ENCODE data around the gene BMPER. TPM values are rescaled to one million over a fixed set of nuclear protein-coding genes. Genes with fewer than 3 reads are reported as not detected.
A peak's percentile ranks its signal among the peaks of the same experiment; 100 is the strongest.

The BMPER gene
- total RNA-seq, 1 donor from 2014 or later: 1.3 TPM

DNA sequence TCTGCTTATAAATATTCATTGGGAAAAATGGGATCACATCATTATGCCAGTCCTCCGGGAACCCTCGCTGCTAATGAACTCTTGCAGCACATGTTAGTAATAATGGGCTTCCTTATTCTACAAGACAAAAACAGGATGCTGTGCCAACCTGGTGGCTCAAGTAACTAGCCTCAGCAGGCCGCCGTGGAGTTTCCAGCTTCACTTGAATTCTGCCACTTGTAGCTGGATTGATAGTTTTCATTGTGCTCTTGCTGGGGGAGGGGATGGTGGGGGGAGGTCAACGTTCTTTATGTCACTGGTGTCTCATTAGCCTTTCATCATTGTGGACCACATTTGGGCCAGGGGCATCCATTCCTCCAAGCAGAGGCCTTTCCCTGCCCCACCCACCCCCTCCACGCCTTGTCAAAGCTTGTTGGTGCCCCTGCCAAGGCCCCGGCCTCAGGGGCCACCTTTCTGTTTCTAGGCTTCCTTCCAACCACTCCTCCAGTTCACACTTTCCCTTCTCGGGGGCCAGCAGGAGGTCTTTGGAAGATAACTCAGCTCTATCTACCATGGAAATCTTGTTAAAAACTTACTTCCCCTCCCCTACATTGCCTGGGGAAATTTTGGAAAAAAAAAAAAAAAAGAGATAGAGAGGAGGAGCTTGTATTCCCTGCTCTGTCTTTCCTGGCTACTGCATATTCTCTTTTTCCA, 153.9 kb downstream of the BMPER start:
- peak; percentile 63 for DNase-seq (ENCODE audit: low read depth)

DNA sequence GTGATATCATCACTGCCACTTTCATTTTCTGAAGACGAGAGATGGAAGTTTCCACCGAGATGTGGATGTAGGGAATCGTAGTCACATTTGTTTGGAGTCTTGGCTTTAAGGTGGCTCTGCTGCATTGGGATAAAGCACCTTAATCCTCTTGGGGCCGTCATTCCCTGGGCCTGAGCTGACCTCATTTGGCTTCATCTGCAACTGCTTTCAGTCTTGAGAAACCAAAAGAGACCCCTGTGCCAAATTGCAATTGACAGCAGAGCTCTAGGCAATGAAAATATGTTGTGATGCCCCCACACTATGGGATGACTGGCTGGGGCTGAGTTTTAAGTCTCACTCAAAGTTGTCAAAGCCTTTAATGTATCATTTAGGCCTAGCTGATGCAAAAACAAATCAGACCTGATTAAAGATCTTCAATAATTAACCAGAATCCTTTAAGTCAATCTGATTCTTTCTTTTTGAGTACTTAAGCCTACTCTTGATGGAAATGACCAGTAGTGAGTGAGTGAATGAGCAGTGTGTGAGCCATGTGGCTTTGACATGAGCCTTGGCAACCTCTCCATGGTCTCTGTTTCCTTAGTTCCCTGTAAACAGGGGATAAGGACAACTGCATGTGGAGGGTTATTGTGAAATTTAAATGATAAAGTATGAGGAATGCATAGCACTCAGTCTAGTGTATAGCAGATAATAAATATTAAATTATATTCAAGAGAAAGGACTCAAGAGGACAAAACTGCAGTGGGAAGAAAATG, 155.0 kb downstream of the BMPER start:
- peak; percentile 47 for DNase-seq (ENCODE audit: low read depth)

DNA sequence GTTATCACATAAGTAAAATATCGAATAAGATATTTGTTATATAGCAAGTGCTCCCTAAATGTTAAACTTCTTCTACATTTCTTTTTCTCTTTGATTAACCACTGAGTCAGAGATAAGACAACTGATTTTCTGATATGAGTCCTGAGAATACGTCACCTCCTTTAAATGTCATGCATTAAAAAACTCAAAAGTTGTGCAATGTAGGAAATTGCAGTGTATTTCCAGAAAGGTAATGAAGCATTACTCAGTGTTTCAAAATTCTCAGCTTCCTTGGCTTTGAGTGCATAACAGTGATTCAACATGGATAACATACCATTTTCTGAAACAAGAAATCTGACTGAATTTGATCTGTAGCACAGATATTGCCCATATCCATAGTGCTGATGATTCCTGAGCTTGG, 155.8 kb downstream of the BMPER start:
- DNase-seq (ENCODE audit: low read depth): no peak

DNA sequence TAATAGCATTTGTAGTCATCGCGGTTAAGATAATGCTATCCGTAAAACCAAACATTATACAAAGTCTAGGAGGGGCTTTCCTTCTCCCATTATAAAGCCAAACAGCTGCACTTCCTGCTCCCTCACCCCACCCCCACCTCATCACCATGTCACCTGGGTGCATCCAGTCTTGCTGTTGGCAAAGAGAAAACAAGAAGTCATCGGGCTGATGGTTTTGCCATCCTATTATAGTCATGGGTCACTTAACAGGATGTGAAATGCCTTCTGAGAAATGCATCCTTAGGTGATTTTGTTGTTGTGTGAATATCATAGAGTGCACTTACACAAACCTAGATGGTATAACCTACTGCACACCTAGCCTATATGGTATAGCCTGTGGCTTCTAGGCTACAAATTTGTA, 157.0 kb downstream of the BMPER start:
- no peak for DNase-seq (ENCODE audit: low read depth)

DNA sequence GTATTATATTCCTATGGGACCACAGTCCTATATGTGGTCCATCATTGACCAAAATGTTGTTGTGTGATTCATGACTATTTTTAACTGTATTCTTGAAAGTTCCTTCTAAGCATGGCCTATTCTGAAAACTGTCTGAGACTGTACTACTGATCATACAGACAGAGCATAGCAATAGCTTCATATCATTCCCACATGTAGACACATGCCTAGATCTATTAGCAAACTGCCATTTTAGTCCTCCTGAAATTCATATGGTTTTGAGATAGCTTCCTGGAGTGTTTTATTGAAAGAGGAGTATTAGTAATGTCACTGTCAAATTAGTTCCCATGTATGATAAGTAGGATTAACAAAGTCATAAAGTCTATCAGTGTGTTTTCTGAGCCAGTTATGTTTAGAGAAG, 157.5 kb downstream of the BMPER start:
- DNase-seq (ENCODE audit: low read depth): no peak

DNA sequence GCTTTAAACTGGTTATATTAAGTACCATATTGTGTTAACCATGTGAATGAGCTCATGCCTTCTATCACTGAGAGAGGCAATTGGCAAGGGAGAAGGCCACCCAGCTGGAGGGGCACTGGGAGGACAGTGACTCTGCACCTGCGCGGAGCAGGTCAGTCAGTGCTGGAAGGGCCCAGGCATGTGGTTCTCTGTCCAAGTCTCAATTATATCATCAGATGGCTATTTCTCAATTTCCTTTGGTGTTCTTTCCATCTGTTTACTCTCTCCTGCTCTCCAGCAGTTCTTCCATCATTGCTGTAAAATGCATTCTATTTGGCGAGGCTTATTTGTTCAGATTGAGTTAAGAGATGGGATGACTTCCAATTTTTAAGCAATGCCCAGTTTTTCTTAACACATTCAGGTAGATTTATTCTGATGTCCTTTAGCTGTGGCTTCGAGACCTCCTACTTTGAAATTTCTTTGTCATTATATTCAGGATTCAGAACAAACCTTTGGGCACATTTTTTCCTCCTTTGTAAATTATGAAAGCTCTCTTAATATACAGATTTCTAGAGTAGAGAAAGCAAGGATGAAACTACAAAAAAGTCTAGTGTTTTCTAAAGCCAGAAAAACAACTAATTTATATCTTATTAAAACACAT, 159.3 kb downstream of the BMPER start:
- DNase-seq (ENCODE audit: low read depth): no peak

DNA sequence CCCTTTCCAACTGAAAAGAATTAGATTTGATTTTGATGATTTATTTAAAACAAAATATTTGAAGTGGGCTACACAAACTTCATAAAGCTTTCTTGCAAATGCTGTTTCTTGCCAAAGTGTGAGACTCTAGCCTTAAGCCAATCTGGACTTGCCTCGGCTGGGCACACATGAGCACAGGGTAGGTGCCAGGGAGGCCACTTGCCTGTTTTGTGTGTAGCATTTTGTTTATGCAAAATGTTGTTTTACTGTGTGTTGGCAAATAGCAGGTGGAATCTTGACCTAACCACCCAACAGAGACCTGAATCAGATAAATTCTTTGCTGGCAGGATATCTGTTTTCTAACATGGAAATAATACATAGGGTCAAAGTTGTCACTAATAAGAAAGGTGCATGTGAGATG, 161.1 kb downstream of the BMPER start:
- DNase-seq (ENCODE audit: low read depth): no peak

DNA sequence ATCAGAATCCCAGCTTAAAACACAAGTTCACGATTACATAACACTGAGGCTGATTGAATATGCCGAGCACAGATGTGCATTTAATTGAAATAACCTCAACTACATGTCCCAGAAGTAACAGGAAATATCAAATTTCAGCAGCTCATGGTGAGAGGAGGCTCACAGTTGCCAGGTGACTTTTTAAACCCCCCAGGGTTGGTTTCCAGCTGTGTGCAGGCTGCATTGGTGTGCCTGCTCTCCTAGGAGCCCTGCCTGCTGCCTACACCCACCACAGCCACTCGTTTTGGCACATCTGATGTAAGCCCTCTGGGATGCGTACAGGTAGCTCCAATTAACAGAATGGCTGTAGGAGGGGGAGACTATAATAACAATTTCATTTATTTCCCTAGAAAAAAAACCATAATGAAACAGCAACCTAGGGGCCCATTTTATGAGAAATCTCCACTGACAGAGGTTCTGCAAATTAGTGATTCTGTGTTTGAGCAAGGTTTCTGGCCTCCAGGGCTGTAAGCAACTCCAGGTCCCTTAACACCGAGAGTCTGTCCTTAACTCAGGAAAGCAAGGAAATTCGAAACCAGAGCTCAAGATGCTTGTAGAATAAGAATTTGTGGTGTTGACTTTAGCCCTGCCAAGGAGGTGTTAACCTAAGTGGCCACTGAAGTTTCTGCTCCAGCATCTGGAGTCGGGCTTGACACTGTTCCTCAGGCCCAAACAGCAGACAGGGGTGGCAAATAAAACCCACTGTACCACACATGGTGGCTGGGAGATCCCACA, 161.9 kb downstream of the BMPER start:
- peak; percentile 21 for DNase-seq (ENCODE audit: low read depth)

DNA sequence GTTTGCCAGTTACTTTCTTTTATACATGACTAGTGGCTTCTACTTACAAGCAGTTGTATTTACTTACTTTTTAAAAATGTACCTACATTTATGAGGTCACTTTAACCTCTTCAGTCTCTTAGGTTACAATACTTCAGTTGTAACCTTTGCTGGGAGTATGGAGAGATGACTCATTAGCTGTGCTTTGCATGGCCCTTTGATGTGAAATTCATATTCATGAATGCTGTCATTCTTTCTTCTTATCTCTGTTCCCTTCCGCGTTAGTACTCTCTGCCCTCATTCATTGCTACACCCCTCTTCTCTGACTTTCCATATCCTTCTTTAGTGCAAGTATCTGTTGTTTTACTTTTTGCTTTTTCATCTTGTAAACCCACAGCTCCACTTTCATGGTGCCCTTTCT, 164.3 kb downstream of the BMPER start:
- no peak for DNase-seq (ENCODE audit: low read depth)

DNA sequence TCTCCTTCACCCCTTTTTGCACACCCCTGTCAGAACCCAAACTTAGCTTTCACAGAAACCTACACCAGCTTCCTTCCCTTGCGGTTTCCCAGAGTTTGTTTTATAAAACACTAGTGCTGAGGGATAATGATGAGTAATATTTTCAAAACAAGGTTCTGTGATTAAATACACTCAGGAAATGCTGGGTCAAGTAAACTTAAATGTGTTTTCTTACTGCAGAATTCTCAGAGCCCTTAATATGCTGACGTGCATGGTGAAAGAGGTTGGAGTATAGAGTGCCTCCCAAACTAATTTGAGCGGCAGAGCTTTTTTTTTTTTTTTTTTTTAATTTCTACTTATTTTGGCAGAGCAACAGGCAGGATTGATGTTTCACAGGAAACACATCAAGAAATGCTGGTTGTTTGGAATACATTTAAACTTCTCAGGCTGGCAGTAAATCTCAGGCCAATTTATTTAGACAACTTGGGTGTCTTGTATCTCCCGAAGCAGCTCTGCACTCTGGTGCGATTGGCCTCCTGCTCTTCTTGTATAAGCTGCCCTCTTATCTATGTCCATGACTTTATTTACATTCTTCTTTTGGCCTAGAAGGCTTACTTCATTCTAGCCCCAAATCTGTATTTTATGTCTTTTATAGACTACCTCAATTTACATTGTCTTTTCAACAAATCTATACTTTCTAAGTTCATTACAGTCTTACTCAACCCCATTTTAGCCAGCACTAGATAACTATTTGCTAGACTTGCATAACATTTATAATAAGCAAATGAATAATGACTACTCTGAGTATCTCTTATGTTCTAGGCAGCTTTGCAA, 165.4 kb downstream of the BMPER start:
- DNase-seq (ENCODE audit: low read depth): peak; percentile 74

DNA sequence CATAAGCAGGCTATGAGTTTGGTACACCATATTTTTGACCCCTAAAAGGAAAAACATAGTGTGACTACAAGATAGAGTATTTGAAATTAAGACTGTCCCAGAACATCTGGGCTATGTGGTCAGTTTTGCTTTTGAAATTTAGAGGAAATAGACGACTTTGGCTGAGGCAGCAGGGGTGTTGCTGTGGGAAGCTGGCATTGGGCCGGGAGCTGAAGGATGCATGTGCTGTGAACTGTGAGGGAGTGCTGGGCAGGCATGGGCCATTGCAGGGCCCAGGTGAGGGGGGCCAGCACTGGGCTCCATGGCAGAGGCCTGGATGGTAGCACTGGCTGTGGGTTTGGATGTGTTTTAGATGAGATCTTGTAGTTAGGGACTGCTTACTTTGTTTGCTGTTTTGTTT, 168.3 kb downstream of the BMPER start:
- DNase-seq (ENCODE audit: low read depth): peak; percentile 36

DNA sequence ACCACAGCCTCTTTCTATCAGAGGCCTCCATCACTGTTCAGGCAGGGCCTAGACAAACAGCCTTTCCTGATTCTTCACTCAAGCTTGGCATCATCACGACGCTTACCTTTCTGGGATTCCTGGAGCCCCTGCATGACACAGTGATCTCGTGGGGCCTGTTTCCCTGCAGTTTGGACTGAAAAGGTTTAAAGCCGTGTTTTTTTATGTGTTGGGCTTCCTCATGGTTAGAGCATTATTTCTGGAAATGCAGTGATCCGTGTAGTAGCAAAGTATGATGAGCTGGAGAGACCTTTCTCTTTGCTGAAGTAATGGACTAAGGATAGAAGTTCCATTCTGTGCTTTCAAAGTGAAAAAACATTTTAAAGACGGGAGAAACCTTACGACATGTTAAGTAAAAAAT, 169.1 kb downstream of the BMPER start:
- no peak for DNase-seq (ENCODE audit: low read depth)

DNA sequence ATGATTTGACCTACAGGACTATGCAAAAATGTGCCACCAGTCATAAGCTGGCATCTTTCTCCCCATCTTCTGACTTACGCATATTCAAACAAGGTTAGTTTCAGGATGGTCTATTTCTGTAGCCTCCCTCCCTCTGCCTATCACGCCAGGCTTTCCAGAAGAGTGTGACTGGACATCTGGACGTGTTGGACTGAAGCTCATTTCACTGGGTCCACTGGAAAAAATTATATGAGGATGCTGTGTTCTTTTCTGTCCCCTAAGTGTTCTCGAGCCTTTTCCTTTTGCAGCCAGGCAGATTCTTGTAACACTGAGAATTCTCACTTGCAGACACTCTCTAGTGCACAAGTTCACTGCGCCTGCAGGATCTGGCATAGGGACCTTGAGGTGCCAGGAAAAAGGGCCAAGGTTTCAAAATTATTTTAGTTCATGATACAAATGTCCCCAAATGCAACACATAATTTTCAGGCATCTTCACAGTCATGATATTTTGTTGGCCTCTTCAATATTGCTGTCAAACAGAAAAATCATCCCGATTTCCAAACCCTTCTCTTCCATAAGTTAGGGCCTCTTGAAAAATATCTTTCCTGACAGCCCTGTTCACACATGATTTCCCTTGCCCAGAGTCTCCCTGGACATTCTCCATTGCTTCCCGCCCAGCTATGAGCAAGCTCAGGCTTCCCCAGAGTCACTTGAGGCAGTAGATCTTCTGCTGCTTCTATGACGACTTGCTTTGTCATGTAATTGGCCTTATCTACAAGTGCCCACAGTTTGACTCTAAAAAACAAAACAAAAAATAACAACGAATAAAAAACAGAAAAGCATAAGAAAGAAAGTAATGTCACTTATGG, 170.4 kb downstream of the BMPER start:
- no peak for DNase-seq (ENCODE audit: low read depth)

DNA sequence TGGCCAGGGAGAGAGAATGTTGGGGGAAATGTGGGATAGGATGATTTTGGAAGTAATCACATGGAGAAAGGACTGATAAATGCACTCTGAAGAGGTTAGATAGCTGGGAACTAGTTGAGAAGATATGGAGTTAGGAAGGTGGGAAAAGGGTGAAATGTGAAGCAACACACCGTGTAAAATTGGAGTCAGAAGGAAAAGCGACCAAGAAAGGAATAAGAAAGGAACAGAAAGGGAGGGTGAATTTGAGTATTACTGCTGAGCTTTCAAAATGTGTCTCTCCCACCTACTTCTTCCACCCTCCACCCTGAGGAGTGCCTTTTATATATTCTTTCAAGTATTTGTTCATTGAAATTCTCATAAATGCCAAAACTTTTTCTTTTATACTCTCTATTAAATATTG, 171.8 kb downstream of the BMPER start:
- DNase-seq (ENCODE audit: low read depth): no peak

DNA sequence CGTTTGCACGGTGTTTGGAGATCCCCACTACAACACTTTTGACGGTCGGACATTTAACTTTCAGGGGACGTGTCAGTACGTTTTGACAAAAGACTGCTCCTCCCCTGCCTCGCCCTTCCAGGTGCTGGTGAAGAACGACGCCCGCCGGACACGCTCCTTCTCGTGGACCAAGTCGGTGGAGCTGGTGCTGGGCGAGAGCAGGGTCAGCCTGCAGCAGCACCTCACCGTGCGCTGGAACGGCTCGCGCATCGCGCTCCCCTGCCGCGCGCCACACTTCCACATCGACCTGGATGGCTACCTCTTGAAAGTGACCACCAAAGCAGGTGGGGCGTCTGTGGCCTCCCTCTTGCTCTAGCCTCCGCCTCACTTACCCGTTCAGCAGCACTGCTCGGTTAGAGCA, 173.5 kb downstream of the BMPER start:
- no peak for DNase-seq (ENCODE audit: low read depth)

DNA sequence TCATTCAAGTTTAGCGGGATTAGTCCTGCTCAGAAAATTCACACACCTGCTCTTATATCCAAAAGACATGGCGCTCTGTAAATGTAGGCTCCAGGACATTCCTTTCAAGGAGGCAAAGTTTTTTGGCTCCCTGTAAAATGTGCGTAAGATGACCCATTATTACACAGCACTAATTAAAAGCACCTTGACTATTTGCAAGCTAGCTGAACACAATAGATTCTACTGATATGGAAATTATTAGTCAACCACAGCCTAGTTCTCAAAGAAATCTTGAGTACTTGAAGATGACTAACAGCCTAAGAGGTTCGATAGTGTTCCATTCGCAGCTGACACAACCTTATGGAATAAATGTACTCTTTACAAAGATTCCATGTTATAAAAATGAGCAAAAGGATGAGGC, 175.2 kb downstream of the BMPER start:
- no peak for DNase-seq (ENCODE audit: low read depth)

DNA sequence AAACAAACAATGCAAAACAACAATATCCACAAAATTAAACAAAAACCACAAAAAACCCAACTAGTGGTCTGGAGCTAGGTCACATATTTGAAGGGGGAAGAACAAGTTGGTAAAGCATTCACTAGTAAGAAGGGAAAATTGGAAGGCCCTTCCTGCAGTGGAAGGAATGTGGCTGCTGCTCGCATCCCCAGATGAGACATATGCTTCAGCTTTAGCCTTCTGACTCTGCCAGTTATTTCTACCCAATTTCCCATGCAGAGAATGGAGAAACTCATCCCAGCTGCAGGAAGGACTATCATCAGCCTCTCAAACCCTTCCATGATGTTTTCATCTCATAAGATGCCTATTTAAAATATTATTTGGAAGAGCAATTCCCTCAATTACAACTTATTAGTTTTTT, 176.6 kb downstream of the BMPER start:
- no peak for DNase-seq (ENCODE audit: low read depth)

DNA sequence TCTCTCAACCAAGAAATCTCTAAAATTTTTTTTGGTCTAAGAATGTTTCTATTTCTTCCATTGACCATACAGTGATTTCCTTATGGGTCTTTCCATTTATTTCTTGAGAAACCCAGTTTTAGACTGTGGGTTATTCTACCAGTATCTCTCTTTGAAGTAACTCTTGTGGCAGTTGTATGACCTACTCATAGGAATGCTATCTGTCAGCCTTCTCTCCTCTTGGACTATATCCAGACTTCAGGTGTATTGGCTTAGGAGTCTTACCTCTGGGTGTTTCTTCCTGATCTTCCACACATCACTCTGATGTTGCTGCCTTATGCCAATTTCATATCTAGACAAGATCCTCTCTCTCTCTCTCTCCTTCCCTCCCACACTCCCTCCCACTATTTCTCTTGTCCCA, 178.1 kb downstream of the BMPER start:
- DNase-seq (ENCODE audit: low read depth): no peak

DNA sequence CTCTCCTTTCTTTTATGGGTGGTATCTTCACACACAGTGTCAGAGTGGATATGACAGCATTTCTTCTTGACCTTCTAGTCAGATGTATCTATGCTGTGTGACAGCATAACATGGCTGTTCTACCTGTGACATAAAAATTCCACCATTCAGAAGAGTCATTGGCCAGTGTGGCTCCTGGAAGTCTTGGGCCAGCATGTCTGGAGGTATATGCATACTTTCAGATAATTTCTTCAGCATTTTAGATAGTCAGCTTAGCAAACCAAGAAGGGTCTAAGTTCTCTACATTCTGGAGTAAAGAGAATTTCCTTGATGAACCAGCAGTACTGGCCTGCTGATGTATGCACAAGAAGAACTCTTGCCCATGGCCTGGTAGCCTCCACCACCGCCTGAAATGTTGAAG, 179.3 kb downstream of the BMPER start:
- DNase-seq (ENCODE audit: low read depth): no peak

DNA sequence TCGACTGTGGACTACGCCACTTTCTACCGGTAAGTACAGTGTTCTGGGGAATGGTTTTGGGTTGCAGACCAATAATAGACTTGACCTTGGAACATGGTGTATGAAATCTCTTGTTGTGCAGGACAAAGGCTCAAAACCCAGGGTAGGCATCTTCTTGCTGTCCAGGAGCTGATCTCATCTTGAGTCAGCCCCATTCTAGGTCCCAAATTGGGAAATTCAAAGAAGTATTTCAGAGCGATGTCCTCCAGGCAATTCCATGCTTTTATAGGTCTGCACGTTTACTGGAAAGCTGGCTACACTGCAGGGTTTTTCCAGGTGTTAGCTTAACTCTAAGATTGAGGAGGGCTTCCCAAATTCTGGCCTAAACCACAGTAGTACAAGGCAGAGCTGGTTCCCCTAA, 180.7 kb downstream of the BMPER start:
- no peak for DNase-seq (ENCODE audit: low read depth)
